B cell (primary cell): Measurements from ENCODE around the gene SCO2.

Experiments used
- CTCF ChIP-seq: fragments of 200-600 bp; IDR thresholded peaks from one replicate; pipeline ENCODE4 v1.8.0; 2022; ENCODE audit warnings: antibody characterized with exemption, mild to moderate bottlenecking
- EZH2 ChIP-seq: IDR thresholded peaks from 2 replicates; pipeline ENCODE4 v1.6.1; 2012; ENCODE audit warnings: borderline replicate concordance, low read depth, mild to moderate bottlenecking, moderate library complexity, low read length; ENCODE audit not compliant: insufficient read depth, poor library complexity, severe bottlenecking

- TF ChIP-seq CTCF (no peak), EZH2 (no peak)
Measured at GRCh38 chr22:50570861-50571260, 45.5 kb upstream of the SCO2 start.
